ENCODE measurements around the gene PDP2.
A peak's percentile ranks its signal among the peaks of the same experiment; 100 is the strongest.

Gene PDP2

GRCh38 chr16:66894055-66894454 lies 13.7 kb downstream of the PDP2 start:
- Histone ChIP-seq H4K20me1 (ENCODE audit: control insufficient read depth, insufficient read depth, low read depth, low read length) (no peaks in the 10 kb centered on the region; the same call in 1 of the 2 replicates), H3K4me3 (ENCODE audit: low read length) (no peak overlapping the region), H3K4me2 (ENCODE audit: low read length) (no peak overlapping the region), H3K79me2 (ENCODE audit: control insufficient read depth, low read length) (no peaks in the 10 kb centered on the region), H3K4me1 (ENCODE audit: control insufficient read depth, low read length) (0 out of 2 replicates have a peak, but pooled peaks cover 4% of the 10 kb centered on the region), H3K36me3 (ENCODE audit: control insufficient read depth, low read length) (peaks cover 4% of the 10 kb centered on the region; the same call in 1 of the 2 replicates), H3K27me3 (ENCODE audit: control insufficient read depth, low read length) (no peaks in the 10 kb centered on the region), H3K27ac (ENCODE audit: low read depth, low read length) (no peak overlapping the region), H3F3A (ENCODE audit: control insufficient read depth, insufficient read depth) (0 out of 2 replicates have a peak, but pooled peaks cover 2% of the 10 kb centered on the region), H3K9me3 (ENCODE audit: control insufficient read depth, insufficient read depth, low read length) (no peaks in the 10 kb centered on the region), H3K9me2 (replicated peaks; ENCODE audit: control insufficient read depth, low read length) (no peaks in the 10 kb centered on the region)
- TF ChIP-seq, protein P1, sequence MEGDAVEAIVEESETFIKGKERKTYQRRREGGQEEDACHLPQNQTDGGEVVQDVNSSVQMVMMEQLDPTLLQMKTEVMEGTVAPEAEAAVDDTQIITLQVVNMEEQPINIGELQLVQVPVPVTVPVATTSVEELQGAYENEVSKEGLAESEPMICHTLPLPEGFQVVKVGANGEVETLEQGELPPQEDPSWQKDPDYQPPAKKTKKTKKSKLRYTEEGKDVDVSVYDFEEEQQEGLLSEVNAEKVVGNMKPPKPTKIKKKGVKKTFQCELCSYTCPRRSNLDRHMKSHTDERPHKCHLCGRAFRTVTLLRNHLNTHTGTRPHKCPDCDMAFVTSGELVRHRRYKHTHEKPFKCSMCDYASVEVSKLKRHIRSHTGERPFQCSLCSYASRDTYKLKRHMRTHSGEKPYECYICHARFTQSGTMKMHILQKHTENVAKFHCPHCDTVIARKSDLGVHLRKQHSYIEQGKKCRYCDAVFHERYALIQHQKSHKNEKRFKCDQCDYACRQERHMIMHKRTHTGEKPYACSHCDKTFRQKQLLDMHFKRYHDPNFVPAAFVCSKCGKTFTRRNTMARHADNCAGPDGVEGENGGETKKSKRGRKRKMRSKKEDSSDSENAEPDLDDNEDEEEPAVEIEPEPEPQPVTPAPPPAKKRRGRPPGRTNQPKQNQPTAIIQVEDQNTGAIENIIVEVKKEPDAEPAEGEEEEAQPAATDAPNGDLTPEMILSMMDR (IDR thresholded peaks at IDR 0.05; ENCODE audit: low read depth, low read length, poor library complexity, severe bottlenecking) = no peak
- TF ChIP-seq EZH2phosphoT487 (IDR thresholded peaks at IDR 0.05; ENCODE audit: borderline replicate concordance, low read length) = no peak

GRCh38 chr16:66894948-66895688 lies 14.8 kb downstream of the PDP2 start:
- TF ChIP-seq, protein P1 (IDR thresholded peaks at IDR 0.05; ENCODE audit: low read depth, low read length, poor library complexity, severe bottlenecking) = peak; percentile 76
- TF ChIP-seq EZH2phosphoT487 (IDR thresholded peaks at IDR 0.05; ENCODE audit: borderline replicate concordance, low read length) = no peak
- Histone ChIP-seq H3K4me1 (ENCODE audit: control insufficient read depth, low read length) (0 out of 2 replicates have a peak, but pooled peaks cover 4% of the 10 kb centered on the region), H3K79me2 (ENCODE audit: control insufficient read depth, low read length) (no peaks in the 10 kb centered on the region), H3K27ac (ENCODE audit: low read depth, low read length) (no peak overlapping the region), H3K9me3 (ENCODE audit: control insufficient read depth, insufficient read depth, low read length) (no peaks in the 10 kb centered on the region), H4K20me1 (ENCODE audit: control insufficient read depth, insufficient read depth, low read depth, low read length) (no peaks in the 10 kb centered on the region), H3K27me3 (ENCODE audit: control insufficient read depth, low read length) (no peaks in the 10 kb centered on the region), H3F3A (ENCODE audit: control insufficient read depth, insufficient read depth) (0 out of 2 replicates have a peak, but pooled peaks cover 2% of the 10 kb centered on the region), H3K4me2 (ENCODE audit: low read length) (no peak overlapping the region), H3K36me3 (ENCODE audit: control insufficient read depth, low read length) (peaks cover 4% of the 10 kb centered on the region; the same call in 1 of the 2 replicates), H3K9me2 (replicated peaks; ENCODE audit: control insufficient read depth, low read length) (no peaks in the 10 kb centered on the region), H3K4me3 (ENCODE audit: low read length) (no peak overlapping the region)

DNA sequence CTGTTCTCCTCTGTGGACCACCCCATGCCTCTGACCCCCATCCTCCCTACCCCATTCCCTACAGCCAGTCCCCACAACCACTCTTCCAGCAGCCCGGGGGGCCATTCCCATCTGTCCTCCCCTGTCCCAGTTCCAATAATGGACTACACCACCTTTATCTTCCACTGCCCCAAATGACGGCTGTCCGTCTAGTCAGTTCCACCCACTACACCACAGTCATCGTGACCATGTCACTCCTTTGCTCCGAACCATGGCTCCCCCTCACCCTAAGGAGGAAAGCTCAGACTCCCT lies 15.3 kb downstream of the PDP2 start:
- H3K4me3 ChIP-seq (ENCODE audit: low read length) = no peak overlapping the region
- no peak overlapping the region for H3K4me2 ChIP-seq (ENCODE audit: low read length)
- H3K27me3 ChIP-seq (ENCODE audit: control insufficient read depth, low read length) = no peaks in the 10 kb centered on the region
- 0 out of 2 replicates have a peak, but pooled peaks cover 4% of the 10 kb centered on the region for H3K4me1 ChIP-seq (ENCODE audit: control insufficient read depth, low read length)
- H4K20me1 ChIP-seq (ENCODE audit: control insufficient read depth, insufficient read depth, low read depth, low read length) = no peaks in the 10 kb centered on the region
- H3K36me3 ChIP-seq (ENCODE audit: control insufficient read depth, low read length) = peaks cover 2% of the 10 kb centered on the region; the same call in 1 of the 2 replicates
- H3K9me3 ChIP-seq (ENCODE audit: control insufficient read depth, insufficient read depth, low read length) = no peaks in the 10 kb centered on the region
- H3K79me2 ChIP-seq (ENCODE audit: control insufficient read depth, low read length) = no peaks in the 10 kb centered on the region
- H3K9me2 ChIP-seq (replicated peaks; ENCODE audit: control insufficient read depth, low read length) = no peaks in the 10 kb centered on the region
- TF ChIP-seq, protein P1 (IDR thresholded peaks at IDR 0.05; ENCODE audit: low read depth, low read length, poor library complexity, severe bottlenecking) = no peak
- no peak for TF ChIP-seq EZH2phosphoT487 (IDR thresholded peaks at IDR 0.05; ENCODE audit: borderline replicate concordance, low read length)
- H3F3A ChIP-seq (ENCODE audit: control insufficient read depth, insufficient read depth) = 0 out of 2 replicates have a peak, but pooled peaks cover 2% of the 10 kb centered on the region
- no peak overlapping the region for H3K27ac ChIP-seq (ENCODE audit: low read depth, low read length)
